ENCODE data around the gene PRSS38. TPM values are rescaled to one million over a fixed set of nuclear protein-coding genes. Genes with fewer than 3 reads are reported as not detected.

The PRSS38 gene
- polyA plus RNA-seq, 3 donors: not detected

GRCh38 chr1:227798078-227798802, 17.2 kb upstream of the PRSS38 start:
- no peak overlapping the region for H2AFZ ChIP-seq (ENCODE audit: insufficient read depth, low read depth, low read length, poor library complexity, severe bottlenecking)
- 96% methylated on average over 16 of the region's 16 CpGs for WGBS (ENCODE audit: insufficient coverage)
- Mint-ChIP-seq H3K27ac (no peak overlapping the region), H3K36me3 (no peaks in the 10 kb centered on the region), H3K4me3 (no peak overlapping the region), H3K4me1 (no peaks in the 10 kb centered on the region), H3K9me3 (peaks cover 0 to 3% (median 0%) of the 10 kb centered on the region in 7 donors), H3K27me3 (ENCODE audit: low read depth in 3 of 3) (peaks cover under 1 to 11% (median 3%) of the 10 kb centered on the region in 3 donors)
- H3K27me3 ChIP-seq (ENCODE audit: control insufficient read depth in 2 of 2, insufficient read depth in 2 of 2, low read length in 2 of 2): no peaks in the 10 kb centered on the region
- no peaks in the 10 kb centered on the region for H3K36me3 ChIP-seq (replicated peaks in 1 of 2; ENCODE audit: control insufficient read depth in 1 of 2, insufficient read depth in 2 of 2, low read length in 2 of 2)
- no peaks in the 10 kb centered on the region for H3K9me3 ChIP-seq (replicated peaks in 1 of 2; ENCODE audit: control insufficient read depth in 1 of 2, insufficient read depth in 1 of 2, low read length in 2 of 2)
- no peaks in the 10 kb centered on the region for H4K20me1 ChIP-seq (ENCODE audit: insufficient read depth, low read length)
- H3K27ac ChIP-seq (ENCODE audit: low read depth in 1 of 2, low read length in 2 of 2): no peak overlapping the region
- no peaks in the 10 kb centered on the region for H3K79me2 ChIP-seq (ENCODE audit: insufficient read depth, low read length)
- TF ChIP-seq CTCF (IDR thresholded peaks at IDR 0.05): no peak
- no peak overlapping the region for H3K9ac ChIP-seq (ENCODE audit: insufficient read depth, low read length, poor library complexity, severe bottlenecking)
- no peak for DNase-seq
- H3K4me3 ChIP-seq (replicated peaks in 1 of 3; ENCODE audit: low read depth in 2 of 3, low read length in 3 of 3): no peak overlapping the region
- no peak overlapping the region for H3K4me2 ChIP-seq (replicated peaks; ENCODE audit: extremely low read depth, low read length, poor library complexity, severe bottlenecking)
- intact Hi-C loops (cut with micrococcal nuclease): no loop called here
- H3K4me1 ChIP-seq (ENCODE audit: control insufficient read depth in 1 of 2, insufficient read depth in 2 of 2, low read length in 2 of 2): no peaks in the 10 kb centered on the region

GRCh38 chr1:227799756-227800155, 15.7 kb upstream of the PRSS38 start:
- no peaks in the 10 kb centered on the region for H4K20me1 ChIP-seq (ENCODE audit: insufficient read depth, low read length)
- TF ChIP-seq CTCF (IDR thresholded peaks at IDR 0.05): no peak
- Mint-ChIP-seq H3K27ac (no peak overlapping the region), H3K36me3 (no peaks in the 10 kb centered on the region), H3K4me3 (no peak overlapping the region), H3K27me3 (ENCODE audit: low read depth in 3 of 3) (peaks cover 1 to 9% (median 4%) of the 10 kb centered on the region in 3 donors), H3K9me3 (peaks cover 0 to 8% (median 2%) of the 10 kb centered on the region in 7 donors), H3K4me1 (no peaks in the 10 kb centered on the region)
- no peaks in the 10 kb centered on the region for H3K79me2 ChIP-seq (ENCODE audit: insufficient read depth, low read length)
- H3K27me3 ChIP-seq (ENCODE audit: control insufficient read depth in 2 of 2, insufficient read depth in 2 of 2, low read length in 2 of 2): no peaks in the 10 kb centered on the region
- no peaks in the 10 kb centered on the region for H3K36me3 ChIP-seq (replicated peaks in 1 of 2; ENCODE audit: control insufficient read depth in 1 of 2, insufficient read depth in 2 of 2, low read length in 2 of 2)
- no peak overlapping the region for H3K4me2 ChIP-seq (replicated peaks; ENCODE audit: extremely low read depth, low read length, poor library complexity, severe bottlenecking)
- WGBS (ENCODE audit: insufficient coverage): no CpG with 5 or more reads among the region's 1 CpG
- no peak overlapping the region for H3K4me3 ChIP-seq (replicated peaks in 1 of 3; ENCODE audit: low read depth in 2 of 3, low read length in 3 of 3)
- intact Hi-C loops (cut with micrococcal nuclease): no loop called here
- no peak for DNase-seq
- no peak overlapping the region for H3K27ac ChIP-seq (ENCODE audit: low read depth in 1 of 2, low read length in 2 of 2)
- no peak overlapping the region for H3K9ac ChIP-seq (ENCODE audit: insufficient read depth, low read length, poor library complexity, severe bottlenecking)
- H3K9me3 ChIP-seq (replicated peaks in 1 of 2; ENCODE audit: control insufficient read depth in 1 of 2, insufficient read depth in 1 of 2, low read length in 2 of 2): peaks cover 0 to 4% of the 10 kb centered on the region in 2 donors
- no peaks in the 10 kb centered on the region for H3K4me1 ChIP-seq (ENCODE audit: control insufficient read depth in 1 of 2, insufficient read depth in 2 of 2, low read length in 2 of 2)
- no peak overlapping the region for H2AFZ ChIP-seq (ENCODE audit: insufficient read depth, low read depth, low read length, poor library complexity, severe bottlenecking)

All from CD14-positive monocyte (primary cell).